Endothelial cell of umbilical vein (primary cell): ENCODE results near the gene ITGA1.
"Not testable (repeated sequence)": the region's sequence is repeated elsewhere in the genome, so short reads cannot be mapped to it uniquely, and the experiment has no call there.

Experiments
- FOS ChIP-seq: IDR thresholded peaks from 2 replicates; pipeline ENCODE4 v1.6.1; 2011; ENCODE audit warnings: mild to moderate bottlenecking, low read length, moderate library complexity, borderline replicate concordance; ENCODE audit not compliant: insufficient read depth
- JUN ChIP-seq: IDR thresholded peaks from 2 replicates; pipeline ENCODE4 v1.6.1; 2011; ENCODE audit warnings: borderline replicate concordance, low read depth; ENCODE audit not compliant: insufficient read length, insufficient read depth
- TF ChIP-seq, protein P1 (sequence below): IDR thresholded peaks from 2 replicates; pipeline ENCODE4 v1.6.1; 2011; ENCODE audit not compliant: insufficient read depth, insufficient read length

GRCh38 chr5:52976157-52976556, 188.4 kb downstream of the ITGA1 start:
- not testable (repeated sequence) for TF ChIP-seq JUN, FOS
- TF ChIP-seq, protein P1, sequence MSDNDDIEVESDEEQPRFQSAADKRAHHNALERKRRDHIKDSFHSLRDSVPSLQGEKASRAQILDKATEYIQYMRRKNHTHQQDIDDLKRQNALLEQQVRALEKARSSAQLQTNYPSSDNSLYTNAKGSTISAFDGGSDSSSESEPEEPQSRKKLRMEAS = not testable (repeated sequence)
